C4-2B (cell line): ENCODE data around the gene ZFAND6.

Experiments
- ZFX ChIP-seq: fragments of 450-650 bp; IDR thresholded peaks from 2 replicates; pipeline ENCODE4 v1.6.1; 2017
- TF ChIP-seq, protein P1 (sequence below): fragments of 450-650 bp; conservative IDR thresholded peaks from 2 replicates; pipeline ENCODE4 v1.5.1; 2017; ENCODE audit warnings: mild to moderate bottlenecking

- TF ChIP-seq, protein P1, sequence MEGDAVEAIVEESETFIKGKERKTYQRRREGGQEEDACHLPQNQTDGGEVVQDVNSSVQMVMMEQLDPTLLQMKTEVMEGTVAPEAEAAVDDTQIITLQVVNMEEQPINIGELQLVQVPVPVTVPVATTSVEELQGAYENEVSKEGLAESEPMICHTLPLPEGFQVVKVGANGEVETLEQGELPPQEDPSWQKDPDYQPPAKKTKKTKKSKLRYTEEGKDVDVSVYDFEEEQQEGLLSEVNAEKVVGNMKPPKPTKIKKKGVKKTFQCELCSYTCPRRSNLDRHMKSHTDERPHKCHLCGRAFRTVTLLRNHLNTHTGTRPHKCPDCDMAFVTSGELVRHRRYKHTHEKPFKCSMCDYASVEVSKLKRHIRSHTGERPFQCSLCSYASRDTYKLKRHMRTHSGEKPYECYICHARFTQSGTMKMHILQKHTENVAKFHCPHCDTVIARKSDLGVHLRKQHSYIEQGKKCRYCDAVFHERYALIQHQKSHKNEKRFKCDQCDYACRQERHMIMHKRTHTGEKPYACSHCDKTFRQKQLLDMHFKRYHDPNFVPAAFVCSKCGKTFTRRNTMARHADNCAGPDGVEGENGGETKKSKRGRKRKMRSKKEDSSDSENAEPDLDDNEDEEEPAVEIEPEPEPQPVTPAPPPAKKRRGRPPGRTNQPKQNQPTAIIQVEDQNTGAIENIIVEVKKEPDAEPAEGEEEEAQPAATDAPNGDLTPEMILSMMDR, result no peak
- TF ChIP-seq ZFX, result no peak
Measured at GRCh38 chr15:80155001-80155377, 95.5 kb downstream of the ZFAND6 start.
